Neural progenitor cell (in vitro differentiated cells): Measurements from ENCODE around the gene TMC8. TPM values are rescaled to one million over a fixed set of nuclear protein-coding genes. Genes with fewer than 3 reads are reported as not detected.

Experiments used
- DNase-seq: peaks from one replicate; pipeline ENCODE4 v3.0.0-alpha.2; 2016; ENCODE audit warnings: low spot score
- H2AFZ ChIP-seq: fragments of 200-600 bp; sonication (generic); replicated peaks from 2 replicates; pipeline ENCODE4 v1.6.1; 2016; ENCODE audit warnings: antibody characterized with exemption
- H3F3A ChIP-seq: fragments of 200-600 bp; sonication (generic); 2 replicates; pipeline ENCODE4 v1.6.1; 2016; ENCODE audit warnings: antibody characterized with exemption, low read depth
- H3K27ac ChIP-seq: fragments of 200-600 bp; sonication (generic); 2 replicates; pipeline ENCODE4 v1.5.1; 2016; ENCODE audit warnings: mild to moderate bottlenecking
- H3K27me3 ChIP-seq: fragments of 200-600 bp; sonication (generic); 2 replicates; pipeline ENCODE4 v1.6.1; 2016; ENCODE audit warnings: mild to moderate bottlenecking, moderate library complexity
- H3K36me3 ChIP-seq: fragments of 200-600 bp; sonication (generic); 2 replicates; pipeline ENCODE4 v1.5.1; 2016
- H3K4me1 ChIP-seq: fragments of 200-600 bp; sonication (generic); 2 replicates; pipeline ENCODE4 v1.6.1; 2016; ENCODE audit warnings: mixed run types
- H3K4me2 ChIP-seq: fragments of 200-600 bp; sonication (generic); 2 replicates; pipeline ENCODE4 v1.6.1; 2016
- H3K4me3 ChIP-seq: fragments of 200-600 bp; sonication (generic); 2 replicates; pipeline ENCODE4 v1.5.1; 2016
- H3K79me2 ChIP-seq: fragments of 200-600 bp; sonication (generic); 2 replicates; pipeline ENCODE4 v1.6.1; 2016; ENCODE audit warnings: low read depth
- H3K9ac ChIP-seq: fragments of 200-600 bp; sonication (generic); 2 replicates; pipeline ENCODE4 v1.6.1; 2016
- H3K9me3 ChIP-seq: fragments of 200-600 bp; sonication (generic); 2 replicates; pipeline ENCODE4 v1.5.1; 2016; ENCODE audit warnings: low read depth
- H4K20me1 ChIP-seq: fragments of 200-600 bp; sonication (generic); 2 replicates; pipeline ENCODE4 v1.6.1; 2016; ENCODE audit warnings: low read depth
- H3K27ac Mint-ChIP-seq: 3 replicates; pipeline ENCODE4 v1.8.0; 2021; ENCODE audit warnings: mixed read lengths
- H3K27me3 Mint-ChIP-seq: 2 replicates; pipeline ENCODE4 v1.8.0; 2022; ENCODE audit warnings: low read depth, mild to moderate bottlenecking, inconsistent platforms, moderate library complexity, mixed read lengths; ENCODE audit not compliant: insufficient read depth
- H3K36me3 Mint-ChIP-seq: 3 replicates; pipeline ENCODE4 v1.8.0; 2021; ENCODE audit warnings: mixed read lengths
- H3K4me1 Mint-ChIP-seq: 3 replicates; pipeline ENCODE4 v1.8.0; 2021; ENCODE audit warnings: mixed read lengths
- H3K4me3 Mint-ChIP-seq: 3 replicates; pipeline ENCODE4 v1.8.0; 2021; ENCODE audit warnings: mild to moderate bottlenecking, moderate library complexity, mixed read lengths
- H3K9me3 Mint-ChIP-seq: 3 replicates; pipeline ENCODE4 v1.8.0; 2020; ENCODE audit warnings: mixed read lengths
- CTCF ChIP-seq: fragments of 200-600 bp; sonication (generic); IDR thresholded peaks from 2 replicates; pipeline ENCODE4 v1.5.1; 2017; ENCODE audit warnings: antibody characterized with exemption, mild to moderate bottlenecking
- EZH2 ChIP-seq: fragments of 200-600 bp; sonication (generic); IDR thresholded peaks from 2 replicates; pipeline ENCODE4 v1.6.1; 2017; ENCODE audit warnings: antibody characterized with exemption, mild to moderate bottlenecking, moderate library complexity
- EZH2phosphoT487 ChIP-seq: fragments of 200-600 bp; sonication (generic); IDR thresholded peaks from 2 replicates; pipeline ENCODE4 v1.6.1; 2017; ENCODE audit warnings: antibody characterized with exemption
- total RNA-seq: library from RNA; depleted of rRNA; stranded (reverse); fragments of >200 nt; gene quantifications from 2 replicates; pipeline ENCODE4 v1.2.3, GENCODE V29; 2015; ENCODE audit warnings: low replicate concordance

TMC8 gene
- total RNA-seq, 1 donor from 2014 or later = not detected

DNA sequence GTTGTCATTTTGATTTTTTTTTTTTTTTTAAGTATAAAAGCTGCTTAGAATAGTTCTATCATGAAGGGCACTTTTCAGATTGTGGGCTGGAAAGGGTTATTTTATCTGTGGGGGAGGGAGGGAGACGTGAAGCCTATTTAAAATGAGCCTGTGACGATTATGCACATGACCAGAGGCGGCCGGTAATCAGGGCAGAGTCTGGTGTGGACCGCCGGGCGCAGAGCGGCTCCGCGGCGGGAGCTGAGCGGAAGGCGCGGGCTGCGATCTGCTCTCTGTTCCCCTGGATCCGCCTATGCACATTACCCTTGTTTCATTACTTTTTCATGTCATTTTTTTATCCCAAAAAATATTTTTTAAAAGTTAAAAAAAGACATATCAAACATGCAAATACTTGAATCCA, 25.5 kb upstream of the TMC8 start:
- Histone ChIP-seq H3K9ac (no peak overlapping the region), H2AFZ (no peak overlapping the region), H3K27me3 (no peaks in the 10 kb centered on the region), H3F3A (no peaks in the 10 kb centered on the region), H3K27ac (no peak overlapping the region), H3K9me3 (no peaks in the 10 kb centered on the region), H3K4me1 (no peaks in the 10 kb centered on the region), H4K20me1 (no peaks in the 10 kb centered on the region), H3K4me3 (no peak overlapping the region), H3K79me2 (no peaks in the 10 kb centered on the region), H3K4me2 (no peak overlapping the region), H3K36me3 (peaks cover 2% of the 10 kb centered on the region)
- Mint-ChIP-seq H3K4me3 (no peak overlapping the region), H3K27me3 (peaks cover 6% of the 10 kb centered on the region), H3K36me3 (peaks cover 31% of the 10 kb centered on the region), H3K27ac (no peak overlapping the region), H3K4me1 (peaks cover 13% of the 10 kb centered on the region), H3K9me3 (peaks cover 1% of the 10 kb centered on the region)
- no peak for TF ChIP-seq EZH2
- DNase-seq = no peak

DNA sequence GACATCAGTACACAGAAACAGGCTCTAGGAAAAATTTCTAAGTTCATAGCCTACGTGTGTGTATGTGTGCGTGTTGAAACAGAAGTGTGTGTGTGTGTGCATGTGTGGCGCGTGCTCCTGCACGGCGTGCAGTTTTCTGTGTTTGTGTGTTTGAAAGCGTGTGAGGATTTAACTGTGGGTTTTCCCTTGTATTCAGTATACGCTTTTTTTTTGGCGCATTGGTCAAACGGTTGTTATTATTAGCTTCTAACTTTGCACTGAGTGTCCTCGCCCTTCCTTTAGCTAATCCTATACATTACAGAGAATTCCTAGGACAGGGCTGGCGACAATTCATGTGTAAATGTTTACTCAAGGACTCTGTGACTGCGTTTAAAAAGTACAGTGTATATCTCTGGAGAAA, 25.0 kb upstream of the TMC8 start:
- H3K36me3 Mint-ChIP-seq = peaks cover 27% of the 10 kb centered on the region
- H3K27ac Mint-ChIP-seq = no peak overlapping the region
- no peaks in the 10 kb centered on the region for H3K9me3 ChIP-seq
- no peak overlapping the region for H3K9ac ChIP-seq
- TF ChIP-seq CTCF = no peak
- TF ChIP-seq EZH2 = no peak
- TF ChIP-seq EZH2phosphoT487 = no peak
- H3K27ac ChIP-seq = no peak overlapping the region
- H3K27me3 Mint-ChIP-seq = peaks cover 6% of the 10 kb centered on the region
- H3K4me1 Mint-ChIP-seq = peaks cover 13% of the 10 kb centered on the region
- H3K27me3 ChIP-seq = no peaks in the 10 kb centered on the region
- no peaks in the 10 kb centered on the region for H3K79me2 ChIP-seq
- no peak for DNase-seq
- H3K4me2 ChIP-seq = no peak overlapping the region
- no peaks in the 10 kb centered on the region for H3F3A ChIP-seq
- H3K36me3 ChIP-seq = no peaks in the 10 kb centered on the region
- no peak overlapping the region for H3K4me3 Mint-ChIP-seq
- no peak overlapping the region for H2AFZ ChIP-seq
- H3K4me3 ChIP-seq = no peak overlapping the region
- no peaks in the 10 kb centered on the region for H3K9me3 Mint-ChIP-seq
- H3K4me1 ChIP-seq = no peaks in the 10 kb centered on the region
- no peaks in the 10 kb centered on the region for H4K20me1 ChIP-seq

DNA sequence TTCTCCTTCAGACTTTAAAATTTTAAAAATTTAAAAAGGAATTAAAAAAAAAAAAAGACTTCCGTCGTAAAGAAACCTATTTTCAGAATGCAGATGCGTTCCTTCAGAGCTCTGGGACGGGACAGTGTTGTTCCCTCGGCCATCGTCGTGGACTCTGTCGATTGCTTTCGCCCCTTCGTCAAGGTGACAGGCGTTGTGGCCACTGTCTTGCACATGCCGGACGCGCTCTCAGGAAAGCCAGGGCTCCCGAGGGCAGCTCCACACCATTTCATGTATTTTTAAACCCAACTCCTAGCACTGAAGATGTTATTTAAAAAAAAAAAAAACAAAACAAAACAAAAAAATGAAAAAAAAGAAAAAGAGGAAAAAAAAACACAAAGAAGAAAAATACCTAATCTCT, 24.4 kb upstream of the TMC8 start:
- TF ChIP-seq CTCF = no peak
- TF ChIP-seq EZH2phosphoT487 = no peak
- TF ChIP-seq EZH2 = no peak
- H3K27ac ChIP-seq = no peak overlapping the region
- peaks cover 8% of the 10 kb centered on the region for H3K27me3 Mint-ChIP-seq
- no peak overlapping the region for H3K4me3 ChIP-seq
- H4K20me1 ChIP-seq = no peaks in the 10 kb centered on the region
- H3K9me3 Mint-ChIP-seq = no peaks in the 10 kb centered on the region
- no peaks in the 10 kb centered on the region for H3K9me3 ChIP-seq
- no peak for DNase-seq
- H3K4me1 Mint-ChIP-seq = peaks cover 13% of the 10 kb centered on the region
- peaks cover 23% of the 10 kb centered on the region for H3K36me3 Mint-ChIP-seq
- no peaks in the 10 kb centered on the region for H3K4me1 ChIP-seq
- H3K27ac Mint-ChIP-seq = no peak overlapping the region
- H2AFZ ChIP-seq = no peak overlapping the region
- no peaks in the 10 kb centered on the region for H3K27me3 ChIP-seq
- H3F3A ChIP-seq = no peaks in the 10 kb centered on the region
- no peak overlapping the region for H3K9ac ChIP-seq
- no peak overlapping the region for H3K4me2 ChIP-seq
- no peaks in the 10 kb centered on the region for H3K36me3 ChIP-seq
- no peak overlapping the region for H3K4me3 Mint-ChIP-seq
- no peaks in the 10 kb centered on the region for H3K79me2 ChIP-seq

- no peak for DNase-seq
- Mint-ChIP-seq H3K36me3 (peaks cover 15% of the 10 kb centered on the region), H3K4me1 (peaks cover 13% of the 10 kb centered on the region), H3K4me3 (no peak overlapping the region), H3K27ac (no peak overlapping the region), H3K9me3 (no peaks in the 10 kb centered on the region), H3K27me3 (peaks cover 8% of the 10 kb centered on the region)
- H3F3A ChIP-seq = no peaks in the 10 kb centered on the region
- H3K79me2 ChIP-seq = no peaks in the 10 kb centered on the region
- no peaks in the 10 kb centered on the region for H3K27me3 ChIP-seq
- no peak overlapping the region for H3K27ac ChIP-seq
- no peak overlapping the region for H3K4me3 ChIP-seq
- H2AFZ ChIP-seq = no peak overlapping the region
- TF ChIP-seq EZH2phosphoT487 (no peak), CTCF (no peak), EZH2 (no peak)
- no peaks in the 10 kb centered on the region for H3K9me3 ChIP-seq
- H3K4me2 ChIP-seq = no peak overlapping the region
- no peaks in the 10 kb centered on the region for H3K4me1 ChIP-seq
- H4K20me1 ChIP-seq = no peaks in the 10 kb centered on the region
- H3K36me3 ChIP-seq = no peaks in the 10 kb centered on the region
- H3K9ac ChIP-seq = no peak overlapping the region
Measured at GRCh38 chr17:78107457-78107856, 23.1 kb upstream of the TMC8 start.
